ENCODE results near the gene VWA3A.
"Not testable (repeated sequence)": the region's sequence is repeated elsewhere in the genome, so short reads cannot be mapped to it uniquely, and the experiment has no call there.

VWA3A gene, protein sequence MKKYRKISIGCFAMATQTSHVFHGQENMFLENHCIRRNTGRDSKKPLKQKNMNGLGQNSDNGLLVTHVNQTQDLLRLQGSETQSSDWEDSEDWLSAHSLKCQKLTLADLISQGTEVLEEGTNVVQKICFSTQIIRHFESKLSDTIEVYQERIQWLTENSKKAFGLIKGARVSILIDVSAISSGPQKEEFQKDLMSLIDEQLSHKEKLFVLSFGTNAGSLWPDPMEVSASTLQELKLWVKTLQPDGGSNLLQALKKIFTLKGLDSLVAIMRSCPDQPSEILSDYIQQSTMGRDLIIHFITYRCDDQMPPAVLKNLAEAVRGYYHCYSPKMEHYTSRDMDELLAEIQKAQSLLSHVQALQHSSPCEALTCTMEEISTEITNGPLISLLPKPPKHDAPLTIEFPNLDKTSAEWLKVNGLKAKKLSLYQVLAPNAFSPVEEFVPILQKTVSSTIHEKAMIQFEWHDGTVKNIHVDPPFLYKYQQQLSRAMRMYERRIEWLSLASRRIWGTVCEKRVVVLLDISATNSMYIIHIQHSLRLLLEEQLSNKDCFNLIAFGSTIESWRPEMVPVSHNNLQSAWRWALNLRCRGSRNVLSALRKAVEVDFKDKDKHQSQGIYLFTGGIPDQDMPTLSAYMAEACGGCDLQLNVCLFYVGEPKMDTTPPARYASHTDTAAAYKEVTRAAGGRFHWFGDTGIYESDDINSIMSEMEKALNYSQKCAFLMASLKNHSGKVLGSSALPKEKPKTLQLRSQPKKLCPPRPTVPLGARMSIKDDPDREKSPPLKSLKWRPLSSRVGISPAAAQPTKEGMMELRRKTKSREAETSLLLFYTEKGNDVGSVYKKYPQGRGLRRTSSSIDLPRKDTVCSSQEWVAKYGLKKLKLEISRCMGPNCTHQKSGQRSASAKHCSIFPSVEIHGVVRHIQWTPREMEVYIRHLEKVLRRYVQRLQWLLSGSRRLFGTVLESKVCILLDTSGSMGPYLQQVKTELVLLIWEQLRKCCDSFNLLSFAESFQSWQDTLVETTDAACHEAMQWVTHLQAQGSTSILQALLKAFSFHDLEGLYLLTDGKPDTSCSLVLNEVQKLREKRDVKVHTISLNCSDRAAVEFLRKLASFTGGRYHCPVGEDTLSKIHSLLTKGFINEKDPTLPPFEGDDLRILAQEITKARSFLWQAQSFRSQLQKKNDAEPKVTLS

GRCh38 chr16:22092143-22092933 lies at the start of gene VWA3A:
Gene VWA3A (plus strand): TSS chr16:22092541. CDS start chr16:22092638, 97 bp downstream.
- TF ChIP-seq CTCF (conservative IDR thresholded peaks at IDR 0.05; ENCODE audit: low read depth): no peak
- ChIA-PET CTCF (interaction anchor here (0.7 kb wide), 1 partner anchor 32 kb away, joined by 4 read pairs; no protein-coding TSS in a partner anchor), POLR2A (ENCODE audit: low non-redundant PET) (no interaction called here)
- no peak within 1 kb of the TSS for H3K27ac ChIP-seq
- DNase-seq (ENCODE audit: low spot score): no peak

- CTCF ChIA-PET; POLR2A ChIA-PET (ENCODE audit: low non-redundant PET); DNase-seq (ENCODE audit: low spot score); H3K27ac ChIP-seq: not testable (repeated sequence)
Observed at GRCh38 chr16:22043882-22044281, 48.5 kb upstream of the VWA3A start.

GRCh38 chr16:22045888-22046287 lies 46.5 kb upstream of the VWA3A start:
- DNase-seq (ENCODE audit: low spot score); POLR2A ChIA-PET (ENCODE audit: low non-redundant PET); CTCF ChIA-PET; H3K27ac ChIP-seq: not testable (repeated sequence)

- POLR2A ChIA-PET (ENCODE audit: low non-redundant PET): no interaction called here
- CTCF ChIA-PET: interaction anchor here (0.6 to 1.5 kb wide), 2 partner anchors 27 to 31 kb away, joined by 3 to 7 read pairs; no protein-coding TSS in a partner anchor
- DNase-seq (ENCODE audit: low spot score): no peak
- TF ChIP-seq CTCF (conservative IDR thresholded peaks at IDR 0.05; ENCODE audit: low read depth): no peak
- no peak overlapping the region for H3K27ac ChIP-seq
Observed at GRCh38 chr16:22050963-22051362, 41.4 kb upstream of the VWA3A start.

GRCh38 chr16:22052980-22053379 lies 39.4 kb upstream of the VWA3A start:
- no peak for TF ChIP-seq CTCF (conservative IDR thresholded peaks at IDR 0.05; ENCODE audit: low read depth)
- ChIA-PET POLR2A (ENCODE audit: low non-redundant PET) (no interaction called here), CTCF (interaction anchor here (0.6 kb wide), 1 partner anchor 12 kb away, joined by 8 read pairs; no protein-coding TSS in a partner anchor)
- H3K27ac ChIP-seq: no peak overlapping the region
- no peak for DNase-seq (ENCODE audit: low spot score)

DNA sequence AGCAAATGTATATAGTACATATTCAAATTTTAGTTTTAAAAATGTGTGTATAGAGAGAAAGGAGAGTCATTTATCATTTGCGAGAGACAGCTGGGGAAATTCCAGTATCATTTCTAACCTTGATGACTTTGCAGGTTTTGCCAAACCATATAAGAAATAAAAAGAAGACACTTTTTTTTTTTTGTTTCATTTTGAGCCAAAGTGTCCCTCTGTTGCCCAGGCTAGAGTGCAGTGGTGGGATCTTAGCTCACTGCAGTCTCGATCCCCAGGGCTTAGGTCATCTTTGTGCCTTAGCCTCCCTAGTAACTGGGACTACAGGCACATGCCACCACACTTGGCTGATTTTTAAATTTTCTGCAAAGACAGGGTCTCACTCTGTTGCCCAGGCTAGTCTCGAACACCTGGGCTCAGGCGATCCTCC lies 38.4 kb upstream of the VWA3A start:
- DNase-seq (ENCODE audit: low spot score): no peak
- CTCF ChIA-PET: interaction anchor here (0.7 kb wide), 1 partner anchor 23 kb away, joined by 5 read pairs; no protein-coding TSS in a partner anchor
- TF ChIP-seq CTCF (conservative IDR thresholded peaks at IDR 0.05; ENCODE audit: low read depth): no peak
- H3K27ac ChIP-seq: no peak overlapping the region
- POLR2A ChIA-PET (ENCODE audit: low non-redundant PET): no interaction called here
